HuH-7 (cell line): ENCODE results near the gene ZNRF1.

Experiments used
- DNase-seq: peaks from one replicate; pipeline ENCODE4 v3.0.0; 2011; ENCODE audit warnings: low spot score

Gene ZNRF1

DNA sequence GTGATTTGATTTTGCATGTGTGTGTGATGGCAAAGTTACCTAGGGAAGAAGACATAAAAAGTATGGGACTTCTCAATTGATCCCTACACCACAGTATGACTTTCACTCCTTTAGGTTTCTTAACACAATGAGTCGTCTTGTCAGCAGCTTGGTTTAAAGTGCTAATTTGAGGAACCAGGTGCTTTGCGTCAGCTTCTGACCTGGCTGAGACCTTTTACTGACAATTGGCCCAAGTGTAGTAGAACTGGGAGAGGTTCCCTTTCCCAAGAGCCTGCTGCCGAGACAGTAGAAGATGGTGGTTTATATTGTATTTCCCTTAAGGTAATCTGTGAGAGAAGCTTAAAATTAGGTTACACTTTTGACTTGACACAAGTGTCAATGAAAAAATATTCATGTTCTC lies 62.8 kb downstream of the ZNRF1 start:
- no peak for DNase-seq

DNA sequence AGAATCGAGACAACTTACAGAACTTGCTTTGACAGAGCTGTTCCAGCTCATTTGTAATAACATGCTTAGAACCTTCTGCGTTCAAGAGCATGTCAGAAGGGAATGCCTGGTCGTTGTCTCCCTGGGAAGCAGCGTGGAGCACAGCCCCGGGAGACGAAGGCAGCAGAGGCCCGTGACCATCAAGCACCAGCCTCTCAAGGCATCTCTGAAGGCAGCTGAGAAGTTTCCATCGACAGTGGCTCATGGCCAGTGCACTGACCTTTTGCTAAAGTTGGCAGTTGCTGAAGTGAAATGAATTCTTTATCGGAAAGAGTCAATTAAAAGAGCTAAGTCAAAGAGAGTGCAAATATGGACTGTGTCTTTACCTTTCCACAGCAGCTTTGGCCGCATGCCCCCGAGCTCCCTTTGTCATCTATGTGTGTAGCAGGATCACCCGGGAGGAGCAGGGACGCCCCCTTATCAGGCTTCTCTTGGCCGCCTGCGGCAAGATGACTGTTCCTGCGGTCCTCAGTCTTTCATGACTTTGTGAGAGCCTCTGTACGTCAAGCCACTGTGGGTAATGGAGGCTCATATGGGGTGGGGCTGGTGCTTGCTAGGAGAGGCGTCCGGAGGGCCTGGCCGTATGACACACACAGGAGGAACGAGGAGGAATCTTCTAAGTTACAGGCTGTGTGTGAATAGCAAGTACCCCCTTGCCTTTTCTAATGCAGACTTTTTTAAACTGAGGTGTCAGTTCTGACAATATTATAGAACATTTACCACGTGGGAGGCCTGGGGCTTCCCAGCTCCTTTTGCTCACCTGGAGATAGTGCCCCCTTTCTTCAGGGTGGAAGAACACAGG lies 63.5 kb downstream of the ZNRF1 start:
- no peak for DNase-seq

GRCh38 chr16:75062976-75063346 lies 64.1 kb downstream of the ZNRF1 start:
- DNase-seq: no peak

GRCh38 chr16:75063549-75064088 lies 64.8 kb downstream of the ZNRF1 start:
- no peak for DNase-seq

GRCh38 chr16:75064403-75065148 lies 65.8 kb downstream of the ZNRF1 start:
- DNase-seq: no peak

- no peak for DNase-seq
These were observed 66.3 kb downstream of the ZNRF1 start for GRCh38 chr16:75065149-75065505.

- no peak for DNase-seq
These were observed 66.8 kb downstream of the ZNRF1 start for GRCh38 chr16:75065521-75066149.

DNA sequence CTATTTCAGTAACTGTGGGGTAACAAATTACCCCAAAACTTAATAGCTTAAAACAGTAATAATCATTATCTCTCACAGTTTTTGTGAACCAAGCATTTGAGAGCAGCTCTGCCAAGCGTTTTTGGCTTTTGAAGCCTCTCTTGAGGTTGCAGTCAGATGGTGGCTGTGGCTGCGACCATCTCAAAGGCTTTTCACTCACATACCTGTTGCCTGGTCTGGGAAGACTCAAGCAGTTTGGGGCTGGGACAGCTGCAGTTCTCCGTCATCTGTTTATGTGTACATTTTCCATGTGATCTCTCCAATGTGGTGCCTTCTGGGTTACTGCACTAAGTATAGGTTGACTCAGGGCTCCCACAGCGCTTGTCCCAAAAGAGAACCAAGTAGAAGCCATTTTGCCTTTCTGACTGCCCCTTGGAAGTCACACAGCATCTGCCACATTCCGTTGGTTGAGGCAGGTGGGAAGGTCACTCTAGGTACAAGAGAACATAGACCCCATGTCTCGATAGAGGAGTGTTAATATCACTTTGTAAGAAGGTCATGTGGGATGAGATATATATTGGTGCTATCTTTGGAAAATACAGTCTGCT lies 68.1 kb downstream of the ZNRF1 start:
- DNase-seq: no peak

DNA sequence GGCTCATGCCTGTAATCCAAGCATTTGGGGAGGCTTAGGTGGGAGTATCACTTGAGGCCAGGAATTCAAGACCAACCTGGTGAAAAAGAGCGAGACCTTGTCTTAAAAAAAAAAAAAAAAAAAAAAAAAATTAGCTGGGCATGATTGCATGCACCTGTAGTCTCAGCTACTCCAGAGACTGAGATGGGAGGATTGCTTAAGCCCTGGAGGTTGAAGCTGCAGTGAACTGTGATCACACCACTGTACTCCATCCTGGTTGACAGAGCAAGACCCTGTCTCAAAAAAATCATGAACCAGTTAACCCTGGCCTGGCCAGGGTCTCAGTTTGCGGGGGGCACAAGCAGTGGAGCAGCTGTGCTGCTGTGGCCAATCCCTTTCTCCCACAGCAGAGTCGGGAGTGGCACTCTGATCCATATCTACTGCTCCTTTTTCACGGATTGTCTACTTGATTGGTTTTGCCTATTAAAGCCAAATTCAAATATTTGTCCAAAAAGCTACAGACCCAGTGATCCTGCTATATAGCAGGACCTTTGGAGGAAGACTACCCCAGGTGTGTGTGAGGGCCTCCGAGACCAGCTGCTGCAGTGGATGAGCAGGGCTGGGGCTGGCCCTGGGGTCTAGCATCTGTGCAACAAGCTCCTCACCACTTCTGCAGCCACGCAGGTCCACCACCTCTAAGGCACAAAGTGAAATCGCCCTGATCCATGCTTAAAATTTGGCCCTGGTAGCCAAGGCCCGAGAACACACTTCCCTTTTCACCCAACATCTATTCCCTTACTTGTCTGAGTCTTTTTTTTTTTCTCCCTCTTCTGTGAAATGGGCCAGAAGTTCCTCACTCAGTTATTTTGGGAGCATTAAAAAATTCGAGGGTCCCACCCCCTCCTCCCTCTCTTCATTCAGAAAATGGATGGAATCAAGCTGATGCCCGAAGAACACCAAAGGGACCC lies 69.5 kb downstream of the ZNRF1 start:
- no peak for DNase-seq

- DNase-seq: peak; percentile 70
These were observed 71.4 kb downstream of the ZNRF1 start for GRCh38 chr16:75070012-75070841.

GRCh38 chr16:75071621-75072020 lies 72.8 kb downstream of the ZNRF1 start:
- no peak for DNase-seq

DNA sequence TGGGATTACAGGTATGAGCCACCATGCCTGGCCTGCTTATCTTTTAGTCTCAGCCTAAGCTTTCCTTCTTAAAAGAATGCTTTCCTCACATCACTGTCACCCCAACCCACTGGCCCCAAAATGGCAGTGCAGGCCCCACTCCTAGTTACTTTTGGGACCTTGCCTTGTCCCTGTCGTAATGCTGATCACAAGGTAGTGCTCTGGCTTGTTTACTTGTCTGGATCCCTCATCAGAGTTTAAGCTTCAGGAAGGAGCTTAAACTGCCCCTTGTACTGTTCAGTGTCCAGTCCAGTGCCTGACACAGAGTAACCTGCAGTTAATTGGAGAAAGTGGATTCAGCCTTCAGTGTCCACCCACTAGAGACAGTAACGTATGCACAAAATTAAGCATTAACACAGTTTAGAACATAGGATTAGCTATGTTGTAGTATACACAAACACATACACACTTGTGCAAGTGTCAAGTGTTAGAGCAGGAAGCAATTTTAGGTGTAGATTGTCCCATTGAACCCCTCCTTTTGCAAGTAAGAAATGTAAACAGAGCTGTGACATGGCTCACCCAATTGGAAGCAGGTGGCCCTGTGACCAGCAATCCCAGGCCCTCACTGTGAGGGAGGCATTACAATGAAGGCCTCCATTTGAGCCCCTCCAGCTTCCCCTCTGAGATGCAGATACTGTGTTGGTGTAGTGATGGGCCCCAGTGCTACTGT lies 73.6 kb downstream of the ZNRF1 start:
- DNase-seq: no peak

GRCh38 chr16:75073545-75074303 lies 74.9 kb downstream of the ZNRF1 start:
- no peak for DNase-seq

DNA sequence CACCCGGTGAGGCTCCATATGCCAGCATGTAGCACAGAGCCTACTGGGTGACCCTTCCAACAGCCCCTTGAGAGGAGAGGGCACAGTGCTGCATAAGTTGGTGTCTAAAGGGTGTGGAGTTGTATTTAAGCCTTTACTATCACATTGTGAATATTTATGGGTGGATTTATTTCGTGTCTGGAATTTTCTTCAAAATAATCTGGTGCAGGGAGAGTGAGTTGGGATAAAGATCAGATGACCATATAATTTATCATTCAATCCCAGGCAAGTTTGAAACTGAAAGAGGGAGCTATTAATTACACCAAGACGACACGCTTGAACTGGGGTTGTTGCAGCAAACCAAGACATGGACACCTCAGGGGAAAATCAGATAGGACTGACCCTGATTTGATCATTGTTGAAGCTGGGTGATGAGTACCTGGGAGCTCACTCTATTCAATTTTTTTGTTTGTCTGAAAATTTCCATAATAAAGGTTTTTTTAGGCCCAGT lies 75.5 kb downstream of the ZNRF1 start:
- no peak for DNase-seq

GRCh38 chr16:75074920-75075687 lies 76.3 kb downstream of the ZNRF1 start:
- no peak for DNase-seq

DNA sequence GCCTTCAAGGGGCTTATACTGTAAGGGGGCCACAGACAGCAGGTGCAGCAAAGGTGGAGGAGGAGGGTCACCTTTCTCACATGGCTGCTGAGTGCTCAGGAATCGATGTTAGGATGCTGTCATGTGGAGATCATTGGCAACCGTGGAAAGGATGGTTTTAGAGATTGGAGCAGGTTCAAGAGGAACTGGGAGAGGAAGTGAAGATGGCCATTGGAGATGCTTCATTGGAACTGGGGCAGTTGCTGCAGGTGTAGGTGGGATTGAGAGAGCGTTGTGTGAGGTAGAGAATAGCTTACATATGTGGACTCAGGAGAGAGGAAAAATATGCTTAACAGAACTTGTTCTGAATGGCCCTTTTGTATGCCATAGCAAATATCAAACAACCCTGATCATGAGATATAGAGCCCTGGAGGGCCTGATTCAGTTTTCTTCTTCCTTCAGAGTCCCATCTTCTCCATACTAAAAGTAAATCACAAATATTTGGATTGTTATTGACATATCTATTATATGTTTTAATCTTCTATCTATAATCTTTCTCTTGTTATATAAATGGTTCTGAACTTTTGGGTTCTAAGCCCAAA lies 77.0 kb downstream of the ZNRF1 start:
- no peak for DNase-seq

DNA sequence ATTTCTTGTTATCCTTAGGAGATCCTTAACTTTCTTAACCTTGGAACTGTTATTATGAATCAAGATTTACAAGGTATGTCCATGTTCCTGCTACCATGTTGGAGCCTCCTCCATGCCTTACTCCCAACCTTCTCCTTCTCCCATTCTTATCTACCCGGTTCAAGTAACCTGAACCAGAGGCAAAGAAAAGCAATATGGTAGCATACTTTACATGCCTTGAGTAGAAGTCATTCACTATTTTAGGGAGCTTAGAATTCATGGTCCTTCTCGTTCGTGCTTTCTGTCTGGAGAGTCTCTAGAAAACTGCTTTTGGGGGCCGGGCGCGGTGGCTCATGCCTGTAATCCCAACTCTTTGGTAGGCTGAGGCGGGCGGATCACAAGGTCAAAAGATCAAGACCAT lies 80.1 kb downstream of the ZNRF1 start:
- DNase-seq: no peak
